GM19452 (cell line): Measurements from ENCODE around the gene PLEKHG1.

ENCODE experiments used
- ATAC-seq: cut with Tn5 transposase; IDR thresholded peaks from one replicate; pipeline ENCODE4 v1.9.1; 2021; ENCODE audit not compliant: unreplicated experiment

PLEKHG1 gene

DNA sequence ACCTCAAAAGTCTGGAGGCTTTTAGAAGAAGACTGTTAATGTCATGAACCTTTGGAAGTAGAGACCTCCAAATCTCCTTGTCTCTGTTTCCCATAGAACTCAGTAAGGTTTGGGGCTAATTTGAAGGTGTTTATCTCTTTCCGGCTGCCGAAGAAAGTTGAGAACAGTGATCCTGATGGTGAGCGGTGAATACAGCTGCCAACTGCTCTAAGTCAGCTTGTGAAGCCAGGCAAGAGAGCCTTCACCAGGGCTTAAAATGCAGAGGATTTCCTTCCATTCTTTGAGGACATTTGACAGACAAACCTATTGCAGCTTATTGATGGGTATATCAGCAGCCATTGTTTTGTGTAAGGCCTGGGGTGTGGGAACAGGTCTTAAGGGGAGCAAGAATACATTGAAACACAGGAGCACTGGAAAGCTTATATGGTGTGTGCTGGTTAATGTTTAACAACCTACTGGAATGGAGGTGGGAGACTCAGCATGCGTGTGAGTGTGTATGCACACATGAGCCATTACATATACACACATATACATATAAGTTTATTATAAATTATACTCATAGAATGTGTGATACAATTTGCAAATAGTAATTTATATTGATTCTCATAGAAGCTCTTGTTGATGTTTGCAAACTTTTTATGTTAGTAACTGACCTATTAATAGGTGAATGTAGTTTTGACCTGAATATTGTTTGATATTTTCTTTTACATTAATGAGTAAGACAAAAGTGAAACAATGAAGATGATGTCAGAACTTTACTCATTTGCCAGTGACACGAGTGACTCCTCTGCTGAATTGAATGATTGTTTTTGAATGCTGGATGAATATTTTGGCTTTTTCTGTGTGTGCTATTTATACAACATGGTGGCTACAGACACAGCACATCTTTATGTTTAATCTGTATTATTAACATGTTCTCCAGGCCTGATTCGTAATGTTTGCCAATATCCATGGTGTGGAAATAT is 18.1 kb downstream of the PLEKHG1 start:
- ATAC-seq: no peak

DNA sequence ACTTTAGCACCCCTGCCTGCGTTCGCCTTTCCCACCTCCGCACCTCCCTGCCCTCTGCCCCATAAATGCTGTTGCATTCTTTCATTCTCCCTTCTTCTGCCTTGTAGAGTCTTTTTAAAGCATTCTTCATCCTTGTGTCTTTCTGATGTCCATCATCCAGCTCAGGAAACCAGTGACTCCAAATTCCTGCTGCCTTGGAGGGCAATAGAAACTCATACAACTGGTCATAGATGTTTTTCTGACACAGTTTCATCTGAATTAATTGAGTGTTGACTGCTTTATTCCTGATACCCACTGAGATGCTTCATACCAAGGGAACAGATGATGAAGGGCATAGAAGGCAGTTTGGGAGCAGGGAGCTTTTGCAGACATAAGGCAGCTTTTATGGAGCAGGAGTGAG is 19.6 kb downstream of the PLEKHG1 start:
- no peak for ATAC-seq

- ATAC-seq: no peak
Measured at GRCh38 chr6:150620244-150620643, 20.6 kb downstream of the PLEKHG1 start.

- ATAC-seq: no peak
Measured at GRCh38 chr6:150620763-150621162, 21.1 kb downstream of the PLEKHG1 start.

DNA sequence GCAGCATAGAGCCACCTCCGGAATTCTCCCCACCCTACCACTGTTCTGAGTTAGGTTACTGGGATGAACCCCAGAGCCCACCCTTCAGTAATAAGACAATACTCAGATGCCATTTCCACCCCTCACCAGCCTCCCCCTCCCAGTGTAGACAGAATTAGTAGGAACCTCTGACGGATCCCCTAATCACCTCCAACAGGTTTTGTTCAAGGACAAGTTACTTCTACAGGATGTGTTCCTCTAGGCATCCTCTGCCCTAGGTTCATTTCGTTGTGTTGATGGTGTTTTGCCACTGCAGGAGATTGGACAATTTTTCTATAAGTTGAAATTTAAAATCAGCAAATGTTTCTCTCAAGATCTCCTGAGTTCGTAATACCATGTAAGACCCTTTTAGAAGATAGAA is 22.8 kb downstream of the PLEKHG1 start:
- ATAC-seq: no peak

- peak; percentile 97 for ATAC-seq
Measured at GRCh38 chr6:150622941-150623874, 23.5 kb downstream of the PLEKHG1 start.

DNA sequence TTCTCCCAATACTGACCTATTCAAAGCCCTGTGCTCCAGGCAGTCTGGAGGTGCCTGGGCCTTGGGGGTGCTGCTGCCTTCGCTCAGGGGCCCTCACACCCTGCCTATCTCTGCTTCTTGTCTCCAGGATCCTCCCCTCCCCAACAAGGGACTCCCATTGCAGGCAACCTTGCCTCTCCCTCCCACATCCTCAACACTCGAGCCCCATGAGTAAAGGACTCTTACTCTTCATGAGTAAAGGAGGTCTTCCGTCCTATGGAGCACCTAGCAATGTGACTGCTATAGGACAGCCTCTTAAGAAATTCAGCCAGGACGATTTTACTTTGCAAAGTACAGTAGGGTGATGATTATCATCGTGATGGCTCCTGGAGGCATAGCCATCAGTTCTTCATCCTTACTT is 24.5 kb downstream of the PLEKHG1 start:
- ATAC-seq: no peak

GRCh38 chr6:150625927-150626326 is 26.2 kb downstream of the PLEKHG1 start:
- no peak for ATAC-seq

GRCh38 chr6:150627154-150627553 is 27.5 kb downstream of the PLEKHG1 start:
- no peak for ATAC-seq

GRCh38 chr6:150627585-150628025 is 27.9 kb downstream of the PLEKHG1 start:
- no peak for ATAC-seq

DNA sequence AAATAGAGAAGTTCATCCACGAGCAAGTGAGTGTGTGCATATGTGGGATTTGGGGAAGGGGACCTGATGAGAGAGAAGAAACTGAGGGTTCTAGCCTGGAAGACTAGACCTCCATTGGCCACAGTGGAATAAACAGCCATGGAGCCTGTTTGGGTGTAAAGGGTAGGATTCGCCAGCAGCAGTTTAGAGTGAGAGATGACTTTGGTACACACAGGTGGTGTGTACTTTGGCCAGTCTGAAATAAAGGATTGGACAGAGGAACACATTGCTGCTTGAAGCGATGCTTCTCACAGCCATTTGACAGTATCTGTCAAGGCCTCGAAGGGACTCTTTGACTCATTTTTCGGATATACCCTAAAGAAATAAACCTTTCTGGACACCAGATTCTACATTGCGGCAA is 29.2 kb downstream of the PLEKHG1 start:
- no peak for ATAC-seq

GRCh38 chr6:150631283-150631983 is 31.7 kb downstream of the PLEKHG1 start:
- no peak for ATAC-seq

DNA sequence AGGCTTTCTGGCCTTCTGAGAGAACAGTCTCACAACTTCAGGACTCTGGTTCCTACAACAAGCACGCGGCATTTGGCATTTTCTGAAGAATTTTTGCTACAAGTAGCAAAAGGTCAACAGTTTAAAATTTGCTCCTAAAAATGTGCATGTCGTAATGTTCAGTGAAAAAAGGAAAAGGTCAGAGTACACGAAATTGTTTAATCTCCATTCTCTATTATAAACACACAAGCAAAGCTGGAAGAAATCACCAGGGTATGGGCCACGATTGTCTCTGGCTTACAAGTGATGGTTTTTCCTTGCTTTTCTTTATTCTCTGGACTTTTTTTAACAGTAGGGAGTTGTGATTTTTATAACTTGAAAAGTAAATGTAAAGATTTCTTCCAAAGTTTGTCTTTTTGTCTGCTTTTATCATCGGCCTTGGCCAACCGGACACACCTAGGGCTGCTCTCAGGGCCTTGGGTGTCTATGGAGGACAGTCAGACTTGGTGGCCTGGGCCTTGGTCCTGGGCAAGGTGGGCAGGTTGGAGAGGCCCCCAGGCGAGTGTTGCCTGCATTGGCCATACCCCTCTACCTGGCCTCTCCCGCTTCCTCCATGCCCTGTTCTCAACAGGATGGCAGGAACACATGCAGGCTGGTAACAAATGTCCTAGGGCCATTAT is 32.4 kb downstream of the PLEKHG1 start:
- no peak for ATAC-seq

- ATAC-seq: no peak
Measured at GRCh38 chr6:150632785-150633485, 33.2 kb downstream of the PLEKHG1 start.

DNA sequence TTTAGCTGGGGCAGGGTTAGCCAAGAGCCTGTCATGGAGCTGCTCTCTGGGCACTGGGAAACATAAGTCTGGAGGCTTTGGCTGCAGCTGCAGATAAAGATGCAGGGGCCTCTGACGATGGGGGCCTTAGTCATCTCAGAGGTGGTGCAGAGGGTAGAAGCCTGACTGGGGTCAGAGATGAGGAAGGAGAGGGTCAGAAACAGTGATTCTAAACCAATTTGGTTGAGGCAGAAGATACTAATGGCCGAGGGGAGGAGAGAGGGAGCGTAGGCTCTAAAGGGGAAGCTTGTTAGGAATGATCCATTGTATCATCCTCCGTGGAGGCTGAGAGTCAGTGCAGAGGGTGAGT is 33.8 kb downstream of the PLEKHG1 start:
- ATAC-seq: no peak

- no peak for ATAC-seq
Measured at GRCh38 chr6:150634176-150634963, 34.7 kb downstream of the PLEKHG1 start.

- ATAC-seq: no peak
Measured at GRCh38 chr6:150634964-150635292, 35.2 kb downstream of the PLEKHG1 start.

GRCh38 chr6:150635906-150636514 is 36.3 kb downstream of the PLEKHG1 start:
- no peak for ATAC-seq

DNA sequence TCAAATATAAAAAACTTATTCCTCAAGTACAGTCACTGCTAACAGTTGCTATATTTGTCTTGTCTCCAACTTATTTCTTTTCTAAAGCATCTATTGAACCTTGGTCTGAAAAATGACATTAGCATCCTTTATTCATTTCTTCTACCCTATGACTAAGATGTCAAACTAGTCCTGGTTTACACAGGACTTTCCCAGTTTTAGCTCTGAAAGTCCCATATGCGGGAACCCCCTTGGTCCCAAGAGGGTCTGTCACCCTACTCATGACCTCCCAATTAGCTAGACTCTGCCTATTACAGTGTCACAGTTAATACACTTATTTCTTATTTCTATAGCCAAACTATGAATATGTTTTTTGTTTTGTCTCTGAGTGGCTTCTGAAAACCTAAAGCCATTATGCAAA is 37.1 kb downstream of the PLEKHG1 start:
- peak; percentile 29 for ATAC-seq
